Breast epithelium (tissue), 4 donors: ENCODE measurements around the gene PCAT7. TPM values are rescaled to one million over a fixed set of nuclear protein-coding genes. Genes with fewer than 3 reads are reported as not detected.
"Not testable (repeated sequence)": the region's sequence is repeated elsewhere in the genome, so short reads cannot be mapped to it uniquely, and the experiment has no call there.

Source experiments
- DNase-seq, 2 donors: peaks; one replicate each; pipeline ENCODE4 v3.0.0-alpha.2; 2019; ENCODE audit warnings: low spot score in 2 of 2
- H3K27ac ChIP-seq, 2 donors: fragments of 200-600 bp; sonication (generic) in 1 of 2; one replicate each; pipeline ENCODE4 v1.5.1; 2016 to 2019; ENCODE audit warnings: mild to moderate bottlenecking in 1 of 2
- H3K27me3 ChIP-seq, 2 donors: fragments of 200-600 bp; sonication (generic) in 1 of 2; one replicate each; pipeline versions ENCODE4 v1.5.1 to v1.6.0; 2017 to 2019; ENCODE audit warnings: control low read depth in 1 of 2, mild to moderate bottlenecking in 1 of 2
- H3K36me3 ChIP-seq: fragments of 200-600 bp; one replicate; pipeline ENCODE4 v1.5.1; 2019
- H3K4me1 ChIP-seq, 2 donors: fragments of 200-600 bp; sonication (generic); one replicate each; pipeline ENCODE4 v1.5.1; 2016 to 2019; ENCODE audit warnings: control low read depth in 1 of 2
- H3K4me3 ChIP-seq, 3 donors: fragments of 200-600 bp; sonication (generic); 1 replicate in 2 of 3; 2 replicates in 1 of 3; pipeline ENCODE4 v1.5.1; 2016 to 2019; ENCODE audit warnings: mild to moderate bottlenecking in 3 of 3, moderate library complexity in 2 of 3
- H3K9me3 ChIP-seq, 2 donors: fragments of 200-600 bp; sonication (generic) in 1 of 2; one replicate each; pipeline ENCODE4 v1.5.1; 2016 to 2019; ENCODE audit warnings: control low read depth in 1 of 2
- POLR2A ChIP-seq: fragments of 450-650 bp; IDR thresholded peaks from one replicate; pipeline ENCODE4 v1.6.1; 2016; ENCODE audit warnings: antibody characterized with exemption, mild to moderate bottlenecking, moderate library complexity
- POLR2AphosphoS5 ChIP-seq, 3 donors: sonication (generic); formaldehyde crosslinking; IDR thresholded peaks; one replicate each; pipeline ENCODE4 v1.6.1; 2017; ENCODE audit warnings: antibody characterized with exemption in 3 of 3
- intact Hi-C: fragments of 100-400 bp; cut with DNase I; formaldehyde crosslinking; loops from one replicate; pipeline ENCODE4 v1.15.1; 2023; ENCODE audit warnings: low total_unique reads
- total RNA-seq, 3 donors: library from RNA; depleted of rRNA; stranded (reverse); fragments of >200 nt; gene quantifications; one replicate each; pipeline ENCODE4 v1.1.0, GENCODE V29; 2016
- TF ChIP-seq, protein P1 (sequence below), 3 donors: fragments of 450-650 bp; IDR thresholded peaks; one replicate each; pipeline ENCODE4 v1.5.1; 2016 to 2017; ENCODE audit warnings: antibody characterized with exemption in 3 of 3, mild to moderate bottlenecking in 3 of 3, moderate library complexity in 3 of 3

PCAT7 gene
- total RNA-seq, 3 donors from 2014 or later: under 0.01 TPM; not detected in 2

DNA sequence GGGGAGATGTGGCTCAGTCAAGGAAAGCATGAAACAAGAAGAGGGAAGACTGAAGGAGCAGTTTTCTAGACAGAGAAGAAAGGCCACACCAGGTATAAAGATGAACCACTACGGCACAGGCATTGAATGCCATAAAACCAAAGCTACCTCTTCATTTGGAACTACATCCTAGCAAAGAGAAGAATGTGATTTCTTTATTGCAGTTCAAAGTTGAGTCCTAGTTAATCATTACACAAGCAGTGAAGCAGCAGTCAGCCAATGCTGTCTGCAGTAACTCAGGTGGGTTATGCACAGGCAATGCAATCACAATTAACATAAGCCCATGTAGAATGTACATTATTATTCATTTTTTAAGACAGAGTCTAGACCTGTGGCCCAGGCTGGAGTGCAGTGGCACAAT, 21.7 kb upstream of the PCAT7 start:
- intact Hi-C loops: no loop called here
- H3K27ac ChIP-seq: no peak overlapping the region

DNA sequence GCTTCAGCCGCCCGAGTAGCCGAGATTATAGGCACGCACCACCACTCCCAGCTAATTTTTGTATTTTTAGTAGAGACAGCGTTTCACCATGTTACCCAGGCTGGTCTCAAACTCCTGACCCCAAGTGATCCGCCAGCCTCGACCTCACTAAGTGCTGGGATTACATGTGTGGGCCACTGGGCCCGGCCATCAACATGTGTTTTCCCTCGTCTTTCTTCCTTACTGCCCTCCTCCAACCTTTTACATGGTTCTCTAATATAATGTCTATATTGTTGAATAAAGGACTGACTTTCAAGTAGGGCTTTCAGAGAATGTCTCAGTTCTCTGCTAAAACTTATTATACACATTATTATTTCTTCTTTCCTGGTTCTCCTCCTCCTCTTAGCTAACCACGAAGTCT, 21.3 kb upstream of the PCAT7 start:
- no peak for DNase-seq
- intact Hi-C loops: no loop called here
- Histone ChIP-seq H3K27me3 (no peaks in the 10 kb centered on the region), H3K27ac (no peak overlapping the region), H3K36me3 (no peaks in the 10 kb centered on the region), H3K4me3 (no peak overlapping the region), H3K9me3 (no peaks in the 10 kb centered on the region), H3K4me1 (no peaks in the 10 kb centered on the region)
- TF ChIP-seq POLR2AphosphoS5 (IDR thresholded peaks at IDR 0.05) (no peak), POLR2A (no peak)
- TF ChIP-seq, protein P1, sequence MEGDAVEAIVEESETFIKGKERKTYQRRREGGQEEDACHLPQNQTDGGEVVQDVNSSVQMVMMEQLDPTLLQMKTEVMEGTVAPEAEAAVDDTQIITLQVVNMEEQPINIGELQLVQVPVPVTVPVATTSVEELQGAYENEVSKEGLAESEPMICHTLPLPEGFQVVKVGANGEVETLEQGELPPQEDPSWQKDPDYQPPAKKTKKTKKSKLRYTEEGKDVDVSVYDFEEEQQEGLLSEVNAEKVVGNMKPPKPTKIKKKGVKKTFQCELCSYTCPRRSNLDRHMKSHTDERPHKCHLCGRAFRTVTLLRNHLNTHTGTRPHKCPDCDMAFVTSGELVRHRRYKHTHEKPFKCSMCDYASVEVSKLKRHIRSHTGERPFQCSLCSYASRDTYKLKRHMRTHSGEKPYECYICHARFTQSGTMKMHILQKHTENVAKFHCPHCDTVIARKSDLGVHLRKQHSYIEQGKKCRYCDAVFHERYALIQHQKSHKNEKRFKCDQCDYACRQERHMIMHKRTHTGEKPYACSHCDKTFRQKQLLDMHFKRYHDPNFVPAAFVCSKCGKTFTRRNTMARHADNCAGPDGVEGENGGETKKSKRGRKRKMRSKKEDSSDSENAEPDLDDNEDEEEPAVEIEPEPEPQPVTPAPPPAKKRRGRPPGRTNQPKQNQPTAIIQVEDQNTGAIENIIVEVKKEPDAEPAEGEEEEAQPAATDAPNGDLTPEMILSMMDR (IDR thresholded peaks at IDR 0.05): no peak

More for the DNA sequence above, 21.7 kb upstream of the PCAT7 start:
- TF ChIP-seq POLR2AphosphoS5 (IDR thresholded peaks at IDR 0.05) (no peak), POLR2A (no peak)
- TF ChIP-seq, protein P1 (IDR thresholded peaks at IDR 0.05): no peak
- no peaks in the 10 kb centered on the region for H3K36me3 ChIP-seq
- DNase-seq: no peak
- H3K4me3 ChIP-seq: no peak overlapping the region
- no peaks in the 10 kb centered on the region for H3K27me3 ChIP-seq
- no peaks in the 10 kb centered on the region for H3K4me1 ChIP-seq
- H3K9me3 ChIP-seq: no peaks in the 10 kb centered on the region

DNA sequence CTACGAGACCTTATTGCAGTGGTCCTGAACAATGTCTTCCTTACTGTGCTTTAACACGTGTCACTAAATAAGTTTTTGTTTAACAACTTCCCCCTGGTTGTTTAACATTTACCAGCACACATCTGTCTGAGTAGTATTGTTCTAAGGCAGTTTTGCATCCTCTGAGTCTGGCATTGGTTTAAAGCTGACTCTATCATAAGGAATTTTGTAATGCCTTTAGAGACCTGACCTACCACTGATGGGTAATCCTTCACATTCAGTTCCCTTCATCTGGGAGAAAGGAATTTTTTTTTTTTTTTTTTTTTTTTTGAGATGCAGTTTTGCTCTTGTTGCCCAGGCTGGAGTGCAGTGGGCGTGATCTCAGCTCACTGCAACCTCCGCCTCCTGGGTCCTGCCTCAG, 20.0 kb upstream of the PCAT7 start:
- intact Hi-C loops: no loop called here
- Histone ChIP-seq H3K4me3 (no peak overlapping the region), H3K9me3 (no peaks in the 10 kb centered on the region), H3K27me3 (no peaks in the 10 kb centered on the region), H3K4me1 (no peaks in the 10 kb centered on the region), H3K27ac (no peak overlapping the region), H3K36me3 (no peaks in the 10 kb centered on the region)
- TF ChIP-seq POLR2AphosphoS5 (IDR thresholded peaks at IDR 0.05) (no peak), POLR2A (no peak)
- TF ChIP-seq, protein P1 (IDR thresholded peaks at IDR 0.05): no peak
- DNase-seq: no peak

DNA sequence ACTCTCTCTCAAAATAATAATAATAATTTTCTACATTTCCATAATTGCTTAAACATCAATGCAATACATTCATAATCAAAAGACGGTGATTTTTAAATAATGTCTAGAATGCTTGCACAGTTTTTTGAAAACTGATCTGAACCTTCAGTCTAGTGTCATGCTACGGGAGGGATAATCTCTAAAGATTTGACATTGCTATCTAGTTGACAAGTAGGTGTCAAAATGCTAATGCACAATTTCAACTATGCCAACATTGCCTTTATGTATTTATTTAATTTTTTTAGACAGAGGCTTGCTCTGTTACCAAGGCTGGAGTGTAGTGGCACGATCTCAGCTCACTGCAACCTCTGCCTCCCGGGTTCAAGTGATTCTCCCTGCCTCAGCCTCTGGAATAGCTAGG, 16.0 kb upstream of the PCAT7 start:
- intact Hi-C loops: no loop called here
- no peak for TF ChIP-seq POLR2AphosphoS5 (IDR thresholded peaks at IDR 0.05)
- TF ChIP-seq, protein P1 (IDR thresholded peaks at IDR 0.05): no peak
- no peak for TF ChIP-seq POLR2A

DNA sequence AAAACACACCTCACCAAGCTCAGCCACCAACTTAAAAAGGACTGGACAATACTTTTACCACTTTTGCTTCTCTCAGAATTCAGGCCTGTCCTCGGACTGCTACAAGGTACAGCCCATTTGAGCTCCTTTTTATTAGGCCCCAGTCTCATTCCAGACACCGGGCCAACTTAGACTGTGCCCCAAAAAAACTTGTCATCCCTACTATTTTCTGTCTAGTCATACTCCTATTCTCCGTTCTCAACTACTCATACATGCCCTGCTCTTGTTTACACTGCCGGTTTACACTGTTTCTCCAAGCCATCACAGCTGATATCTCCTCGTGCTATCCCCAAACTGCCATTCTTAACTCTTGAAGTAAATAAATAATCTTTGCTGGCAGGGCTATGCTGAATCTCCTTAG, 10.5 kb upstream of the PCAT7 start:
- H3K4me3 ChIP-seq, H3K27me3 ChIP-seq, H3K9me3 ChIP-seq, DNase-seq, intact Hi-C loops, H3K4me1 ChIP-seq, H3K36me3 ChIP-seq, H3K27ac ChIP-seq: not testable (repeated sequence)

More for the DNA sequence above, 16.0 kb upstream of the PCAT7 start:
- Histone ChIP-seq H3K4me3 (no peak overlapping the region), H3K27me3 (no peaks in the 10 kb centered on the region), H3K9me3 (no peaks in the 10 kb centered on the region), H3K27ac (no peak overlapping the region), H3K36me3 (no peaks in the 10 kb centered on the region), H3K4me1 (no peaks in the 10 kb centered on the region)
- DNase-seq: no peak

DNA sequence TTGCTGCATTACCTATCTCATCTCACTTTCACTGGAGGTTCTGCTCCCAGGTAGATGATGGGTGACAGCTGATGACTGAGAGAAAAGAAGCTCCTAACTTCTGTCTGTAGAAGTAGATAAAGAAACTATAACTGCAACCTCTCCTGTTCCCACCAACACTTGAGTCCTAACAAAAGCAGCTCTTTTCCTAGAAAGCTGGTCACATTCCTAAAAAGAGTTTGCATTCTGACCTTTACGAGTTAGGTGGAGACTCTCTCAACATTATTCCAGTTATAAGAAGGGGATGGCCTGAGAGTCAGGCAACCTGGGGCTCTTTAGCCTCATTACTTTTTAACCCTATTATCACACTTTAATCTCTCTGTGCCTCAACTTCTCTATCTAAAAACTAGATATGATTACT, 8.9 kb upstream of the PCAT7 start:
- no peak overlapping the region for H3K27ac ChIP-seq
- intact Hi-C loops: no loop called here
- no peaks in the 10 kb centered on the region for H3K4me1 ChIP-seq
- TF ChIP-seq POLR2A (no peak), POLR2AphosphoS5 (IDR thresholded peaks at IDR 0.05) (no peak)
- TF ChIP-seq, protein P1 (IDR thresholded peaks at IDR 0.05): no peak
- H3K27me3 ChIP-seq: no peaks in the 10 kb centered on the region
- no peak for DNase-seq
- no peak overlapping the region for H3K4me3 ChIP-seq
- H3K36me3 ChIP-seq: no peaks in the 10 kb centered on the region
- H3K9me3 ChIP-seq: no peaks in the 10 kb centered on the region
